GM12878 (cell line): ENCODE results near the gene CD164.

ENCODE experiments used
- CEBPZ ChIP-seq: fragments of 150-350 bp; IDR thresholded peaks from 2 replicates; pipeline ENCODE4 v1.6.1; 2016; ENCODE audit warnings: low read depth, low read length
- CTCF ChIP-seq, 3 experiments: IDR thresholded peaks in 2 of 3; conservative IDR thresholded peaks in 1 of 3; 2 replicates each; pipeline ENCODE4 v1.5.1; 2011; ENCODE audit warnings: low read depth in 3 of 3, low read length in 3 of 3, mild to moderate bottlenecking in 3 of 3, control low read depth in 2 of 3, moderate library complexity in 2 of 3, inconsistent platforms in 1 of 3, mixed read lengths in 1 of 3; ENCODE audit not compliant: control insufficient read depth in 2 of 3, insufficient read depth in 1 of 3; ENCODE audit errors: extremely low read depth in 1 of 3
- E4F1 ChIP-seq: fragments of 450-650 bp; IDR thresholded peaks from 2 replicates; pipeline ENCODE4 v1.6.1; 2018; ENCODE audit warnings: borderline replicate concordance, mild to moderate bottlenecking; ENCODE audit not compliant: partially characterized antibody
- EGR1 ChIP-seq, 2 experiments: IDR thresholded peaks; 1 replicate in 1 of 2; 2 replicates in 1 of 2; pipeline ENCODE4 v1.6.1; 2011 to 2012; ENCODE audit warnings: low read depth in 2 of 2, low read length in 2 of 2, borderline replicate concordance in 1 of 2, mild to moderate bottlenecking in 1 of 2, moderate library complexity in 1 of 2
- EP300 ChIP-seq, 2 experiments: fragments of 150-350 bp in 1 of 2; IDR thresholded peaks; 2 replicates each; pipeline ENCODE4 v1.6.1; 2011 to 2012; ENCODE audit warnings: low read depth in 2 of 2, low read length in 2 of 2, borderline replicate concordance in 1 of 2, improper control_type of control experiment in 1 of 2, inconsistent platforms in 1 of 2; ENCODE audit not compliant: control insufficient read depth in 1 of 2
- FOXK2 ChIP-seq: fragments of 450-650 bp; IDR thresholded peaks from 2 replicates; pipeline ENCODE4 v1.6.1; 2017; ENCODE audit warnings: mild to moderate bottlenecking, moderate library complexity

- TF ChIP-seq FOXK2: no peak
- no peak for TF ChIP-seq CEBPZ
- TF ChIP-seq E4F1: no peak
- TF ChIP-seq CTCF (IDR thresholded peaks at IDR 0.05 in 2 of 3, conservative IDR thresholded peaks at IDR 0.05 in 1 of 3; ENCODE audit: control insufficient read depth in 2 of 3, extremely low read depth in 1 of 3, insufficient read depth in 1 of 3, low read depth in 3 of 3, low read length in 3 of 3): no peak
- TF ChIP-seq EGR1 (IDR thresholded peaks at IDR 0.05; ENCODE audit: borderline replicate concordance in 1 of 2, low read depth in 2 of 2, low read length in 2 of 2): no peak
- no peak for TF ChIP-seq EP300 (IDR thresholded peaks at IDR 0.05; ENCODE audit: borderline replicate concordance in 1 of 2, control insufficient read depth in 1 of 2, low read depth in 2 of 2, low read length in 2 of 2)
These were observed 39.8 kb downstream of the CD164 start for GRCh38 chr6:109342506-109342905.
